Measurements from ENCODE around the gene GAREM1.

GAREM1 gene

GRCh38 chr18:32459361-32460101 lies 11.2 kb downstream of the GAREM1 start:
- no peak for DNase-seq (ENCODE audit: low read depth)

GRCh38 chr18:32455361-32455760 lies 15.3 kb downstream of the GAREM1 start:
- DNase-seq (ENCODE audit: low read depth), result no peak

GRCh38 chr18:32454593-32454992 lies 16.1 kb downstream of the GAREM1 start:
- no peak for DNase-seq (ENCODE audit: low read depth)

GRCh38 chr18:32450874-32451273 lies 19.8 kb downstream of the GAREM1 start:
- DNase-seq (ENCODE audit: low read depth), result no peak

- DNase-seq (ENCODE audit: low read depth), result no peak
These were observed 20.5 kb downstream of the GAREM1 start for GRCh38 chr18:32450026-32450691.

- DNase-seq (ENCODE audit: low read depth), result no peak
These were observed 23.9 kb downstream of the GAREM1 start for GRCh38 chr18:32446780-32447179.

- no peak for DNase-seq (ENCODE audit: low read depth)
These were observed 24.8 kb downstream of the GAREM1 start for GRCh38 chr18:32445846-32446245.

- no peak for DNase-seq (ENCODE audit: low read depth)
These were observed 26.9 kb downstream of the GAREM1 start for GRCh38 chr18:32443706-32444215.

- DNase-seq (ENCODE audit: low read depth), result no peak
These were observed 27.5 kb downstream of the GAREM1 start for GRCh38 chr18:32443033-32443705.

GRCh38 chr18:32442575-32442974 lies 28.1 kb downstream of the GAREM1 start:
- no peak for DNase-seq (ENCODE audit: low read depth)

- DNase-seq (ENCODE audit: low read depth), result no peak
These were observed 29.1 kb downstream of the GAREM1 start for GRCh38 chr18:32441533-32441932.

GRCh38 chr18:32440518-32440917 lies 30.2 kb downstream of the GAREM1 start:
- no peak for DNase-seq (ENCODE audit: low read depth)

- no peak for DNase-seq (ENCODE audit: low read depth)
These were observed 30.9 kb downstream of the GAREM1 start for GRCh38 chr18:32439802-32440201.

GRCh38 chr18:32439241-32439640 lies 31.4 kb downstream of the GAREM1 start:
- DNase-seq (ENCODE audit: low read depth), result no peak

- DNase-seq (ENCODE audit: low read depth), result no peak
These were observed 32.5 kb downstream of the GAREM1 start for GRCh38 chr18:32438173-32438572.

- DNase-seq (ENCODE audit: low read depth), result no peak
These were observed 33.4 kb downstream of the GAREM1 start for GRCh38 chr18:32437100-32437834.

GRCh38 chr18:32435631-32436500 lies 34.8 kb downstream of the GAREM1 start:
- no peak for DNase-seq (ENCODE audit: low read depth)

- no peak for DNase-seq (ENCODE audit: low read depth)
These were observed 38.9 kb downstream of the GAREM1 start for GRCh38 chr18:32431753-32432152.

GRCh38 chr18:32429402-32429801 lies 41.3 kb downstream of the GAREM1 start:
- no peak for DNase-seq (ENCODE audit: low read depth)

GRCh38 chr18:32427084-32427900 lies 43.4 kb downstream of the GAREM1 start:
- DNase-seq (ENCODE audit: low read depth), result no peak
